NCI-H82 treated with DMSO at 0.1 percent for 48 hours (cell line): ENCODE data around the gene HAL.

Experiments used
- DNase-seq: peaks from one replicate; lab custom pipeline; 2025; ENCODE audit not compliant: unreplicated experiment; lab: John Stamatoyannopoulos, UW

Gene HAL

GRCh38 chr12:96015672-96016071 is 19.5 kb upstream of the HAL start:
- DNase-seq: no peak

GRCh38 chr12:96014943-96015599 is 18.9 kb upstream of the HAL start:
- DNase-seq: no peak

DNA sequence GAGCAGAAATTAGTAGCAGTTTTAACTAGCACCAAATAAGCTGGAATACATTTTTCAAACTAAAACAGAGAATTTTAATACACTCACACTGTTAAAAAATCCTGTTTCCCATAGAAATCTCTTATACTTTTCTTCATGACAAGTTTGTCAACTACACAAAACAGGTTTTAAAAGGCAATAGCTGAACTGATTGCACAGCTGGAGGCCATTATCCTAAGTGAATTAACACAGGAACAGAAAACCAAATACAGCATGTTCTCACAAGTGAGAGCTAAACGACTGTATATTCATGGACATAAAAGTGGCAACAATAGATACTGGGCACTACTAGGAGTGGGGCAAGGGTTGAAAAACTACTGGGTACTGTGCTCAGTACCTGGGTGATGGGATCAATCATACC is 11.6 kb upstream of the HAL start:
- no peak for DNase-seq

DNA sequence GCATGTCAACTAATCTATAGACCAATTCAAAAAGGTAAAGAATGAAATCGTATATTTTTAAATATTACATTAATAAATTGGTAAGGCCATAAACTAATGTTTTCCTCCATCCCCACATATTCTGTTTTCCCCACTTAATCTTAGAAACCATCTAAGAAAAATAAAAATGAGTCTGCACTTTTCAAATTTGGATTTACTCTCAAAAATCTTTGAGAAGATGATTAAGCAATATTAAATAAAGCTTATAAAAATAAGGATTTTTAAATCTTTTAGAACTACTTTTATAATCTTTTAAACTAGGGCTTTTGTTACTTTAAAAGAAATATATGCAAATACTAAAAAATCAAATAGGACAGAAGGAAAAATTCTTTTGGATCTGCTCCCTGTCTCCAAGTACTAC is 10.6 kb upstream of the HAL start:
- no peak for DNase-seq

- DNase-seq: no peak
Measured at GRCh38 chr12:96000858-96001257, 4.7 kb upstream of the HAL start.

GRCh38 chr12:95999484-95999883 is 3.3 kb upstream of the HAL start:
- no peak for DNase-seq

DNA sequence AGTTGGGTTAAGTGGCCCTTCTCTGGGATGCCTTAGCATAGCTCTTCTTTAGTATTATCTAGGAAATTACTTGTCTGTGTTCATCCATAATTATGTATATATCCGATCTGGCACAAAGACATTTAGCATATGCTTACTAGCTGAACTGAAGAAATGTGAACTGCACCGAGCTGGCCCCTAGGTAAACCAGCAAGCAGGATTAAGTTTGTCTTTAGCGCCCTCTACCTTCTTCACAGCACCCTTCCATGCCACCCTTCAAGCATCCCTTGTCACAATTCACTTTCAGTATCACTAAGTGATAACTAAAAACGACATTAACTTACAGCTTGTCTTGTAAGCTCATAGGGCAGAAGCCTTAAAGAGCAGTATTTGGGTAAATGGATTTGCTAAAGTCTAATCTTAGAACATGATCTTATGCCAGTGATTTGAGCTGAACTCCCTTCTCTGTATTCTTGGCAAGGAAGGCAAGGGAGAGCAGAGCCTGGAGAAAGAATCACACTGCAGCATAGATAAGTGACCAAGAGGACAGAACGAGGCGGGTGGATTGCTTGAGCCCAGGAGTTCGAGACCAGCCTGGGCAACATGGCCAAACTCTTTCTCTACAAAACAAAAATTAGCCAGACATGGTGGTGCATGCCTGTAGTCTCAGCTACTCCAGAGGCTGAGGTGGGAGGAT is 2.6 kb upstream of the HAL start:
- DNase-seq: peak; percentile 80

DNA sequence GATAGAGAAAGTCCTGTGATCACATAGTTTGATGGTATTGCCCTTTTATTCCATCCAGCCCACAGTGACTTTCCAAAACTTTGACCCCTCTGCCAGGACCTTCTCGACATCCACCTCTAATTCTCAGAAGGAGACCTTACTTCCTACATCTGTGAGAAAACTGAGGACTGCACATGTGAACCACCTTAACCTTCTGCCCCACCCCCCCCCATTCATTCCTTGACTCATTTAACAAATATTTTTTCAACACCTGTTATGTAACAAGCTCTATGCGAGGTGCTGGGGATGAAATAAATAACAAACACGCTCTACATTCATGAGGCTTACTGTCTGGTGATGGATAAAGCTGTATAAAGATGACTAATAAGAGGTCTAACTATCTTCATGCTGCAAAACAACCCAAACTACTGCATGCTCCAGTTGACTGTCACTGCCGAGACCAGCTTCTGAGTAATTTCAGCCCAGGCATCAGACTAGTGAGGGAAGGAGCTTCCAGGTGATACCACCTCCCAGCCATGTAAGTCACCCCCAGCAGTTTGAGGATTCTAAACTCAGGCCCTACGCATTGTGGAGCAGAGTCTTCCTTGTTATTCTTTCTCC is 1.9 kb upstream of the HAL start:
- DNase-seq: no peak

- no peak for DNase-seq
Measured at GRCh38 chr12:95997276-95997675, 1.1 kb upstream of the HAL start.

DNA sequence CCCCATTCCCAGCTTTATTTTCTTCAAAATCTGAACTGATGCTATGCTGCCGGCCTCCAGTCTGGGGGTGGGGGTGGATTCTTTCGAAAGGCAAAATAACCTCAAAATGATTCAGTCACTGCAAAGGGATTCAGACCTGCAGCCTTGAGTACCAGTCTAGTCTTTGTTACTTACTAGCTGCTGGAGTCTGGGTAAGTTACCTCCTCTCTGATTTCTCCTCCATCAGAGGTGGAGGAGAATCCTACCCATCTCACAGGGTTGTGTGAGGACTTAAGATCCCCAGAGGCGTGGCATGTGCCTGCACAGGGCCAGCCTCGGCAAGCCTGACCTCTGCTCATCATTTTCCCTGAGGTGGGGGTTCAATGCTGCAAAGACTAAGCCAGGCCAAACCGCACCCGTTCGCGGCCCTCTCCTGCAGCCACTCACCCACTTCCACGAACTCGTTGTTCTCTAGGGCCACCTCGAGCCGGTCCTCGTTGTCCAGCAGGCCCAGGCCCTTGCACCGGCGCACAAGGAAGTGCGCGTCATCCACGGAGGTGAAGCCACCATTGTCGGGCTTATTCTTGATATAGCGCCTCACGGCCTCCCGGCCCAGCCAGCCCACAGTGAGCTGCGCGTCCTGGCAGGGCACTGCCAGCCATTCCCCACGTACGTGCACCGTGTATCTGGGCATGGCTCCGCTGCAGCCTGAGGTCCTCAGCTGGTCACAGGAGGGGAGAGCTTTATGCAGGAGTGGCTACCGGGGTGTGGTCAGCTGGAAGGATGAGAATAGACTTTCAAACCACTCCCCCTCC is 709 bp downstream of the HAL start:
- no peak for DNase-seq

GRCh38 chr12:95994476-95994875 is 1.7 kb downstream of the HAL start:
- no peak for DNase-seq

DNA sequence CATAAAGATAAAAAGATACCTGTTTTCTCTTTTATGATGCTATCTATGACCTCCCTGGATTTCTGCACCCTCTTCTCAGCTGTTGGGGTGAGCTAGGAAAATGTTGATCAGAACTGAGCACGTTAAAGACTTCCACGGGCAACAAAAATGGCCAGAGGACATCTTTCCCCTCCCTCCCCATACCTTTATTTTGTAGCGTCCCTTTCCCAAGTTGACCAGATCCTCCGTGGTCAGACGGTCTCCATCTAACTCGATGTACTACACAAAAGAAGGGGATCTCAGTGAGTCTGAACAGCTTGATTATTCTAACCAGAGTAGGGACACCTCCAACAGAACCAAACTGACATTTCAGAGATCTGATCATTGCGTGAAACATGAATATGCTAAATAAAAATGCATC is 2.2 kb downstream of the HAL start:
- DNase-seq: no peak

DNA sequence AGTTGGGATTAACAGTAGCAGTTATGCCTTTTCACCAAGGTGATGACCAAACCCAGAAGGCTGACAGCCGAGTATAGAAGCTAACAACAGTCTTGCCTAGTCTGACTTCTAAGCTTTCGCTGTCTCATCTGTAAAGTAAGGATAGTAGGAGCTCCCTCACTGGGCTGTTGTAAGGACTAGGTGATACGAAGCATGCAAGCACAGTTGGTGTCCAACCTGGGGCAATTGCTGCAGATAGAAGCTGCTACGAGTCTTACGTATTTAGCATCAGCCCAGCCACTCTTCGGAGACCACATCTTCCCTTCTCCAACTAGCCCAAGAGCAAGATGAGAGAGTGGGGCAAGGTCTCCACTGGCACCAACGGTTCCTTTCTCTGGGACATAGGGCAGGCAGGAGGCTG is 6.0 kb downstream of the HAL start:
- no peak for DNase-seq

DNA sequence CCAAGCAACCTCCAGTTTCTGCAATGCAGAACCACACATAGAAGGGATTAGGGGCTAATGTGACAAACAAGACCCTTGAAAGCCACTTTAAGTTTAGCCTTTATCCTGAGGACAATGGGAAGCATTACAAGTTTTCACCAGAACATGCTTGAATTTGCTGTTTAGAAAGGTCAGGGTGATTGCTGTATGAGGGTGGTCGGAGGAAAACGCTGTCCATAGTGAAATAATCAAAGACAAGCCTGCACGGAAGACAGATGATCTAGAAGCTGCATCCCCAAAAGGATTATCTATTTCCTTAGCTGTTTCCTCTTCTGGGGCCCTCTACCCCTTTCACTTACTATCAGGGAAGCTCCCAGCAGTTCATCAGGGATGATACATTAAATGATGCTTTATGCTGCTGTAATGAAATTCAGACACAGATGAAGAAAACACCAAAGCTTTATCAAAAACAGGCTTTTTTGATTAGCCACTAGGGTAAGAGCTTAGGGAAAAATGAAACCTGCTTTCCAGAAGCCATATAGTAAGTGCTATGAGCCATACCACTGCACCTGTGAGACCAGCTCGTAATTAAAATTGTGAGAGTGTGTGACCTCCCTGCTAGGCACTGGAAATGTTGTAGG is 6.5 kb downstream of the HAL start:
- DNase-seq: no peak

DNA sequence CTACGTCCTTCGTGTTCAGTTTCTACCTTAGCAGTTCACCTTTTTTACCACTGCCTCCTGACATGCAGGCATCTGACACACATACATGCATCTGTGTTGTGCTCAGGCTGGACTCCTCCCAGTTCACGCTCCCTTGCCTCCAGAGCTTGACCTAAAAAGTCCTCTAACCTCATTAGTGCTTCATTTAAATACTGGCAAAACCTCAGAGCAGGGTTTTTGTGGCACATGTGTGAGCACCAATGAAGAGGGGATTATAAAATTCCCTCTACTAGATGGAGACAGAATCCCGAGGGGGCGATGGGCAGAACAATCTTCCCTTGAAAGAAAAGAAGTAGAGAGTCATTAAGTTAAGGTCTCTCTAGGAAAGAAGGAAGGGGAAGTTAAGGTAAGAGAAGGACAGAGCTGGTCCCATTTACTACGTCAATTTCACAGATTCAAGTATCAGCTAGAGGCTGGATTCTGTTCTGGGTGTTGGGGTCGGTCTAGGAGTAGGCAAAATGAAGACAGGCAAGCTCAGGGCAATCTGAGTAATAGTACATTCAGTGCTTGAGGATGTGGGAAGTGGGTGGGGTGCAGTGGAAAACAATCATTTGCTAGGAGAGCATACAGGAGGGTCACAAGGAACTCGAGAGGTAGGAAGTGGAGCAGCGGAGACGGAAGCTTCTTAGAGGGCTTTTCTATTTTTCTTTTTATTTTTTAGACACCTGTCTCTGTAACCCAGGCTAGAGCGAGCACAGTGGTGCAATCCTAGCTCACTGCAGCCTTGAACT is 7.5 kb downstream of the HAL start:
- no peak for DNase-seq

GRCh38 chr12:95986635-95987570 is 9.2 kb downstream of the HAL start:
- DNase-seq: no peak

- no peak for DNase-seq
Measured at GRCh38 chr12:95984682-95985081, 11.5 kb downstream of the HAL start.

DNA sequence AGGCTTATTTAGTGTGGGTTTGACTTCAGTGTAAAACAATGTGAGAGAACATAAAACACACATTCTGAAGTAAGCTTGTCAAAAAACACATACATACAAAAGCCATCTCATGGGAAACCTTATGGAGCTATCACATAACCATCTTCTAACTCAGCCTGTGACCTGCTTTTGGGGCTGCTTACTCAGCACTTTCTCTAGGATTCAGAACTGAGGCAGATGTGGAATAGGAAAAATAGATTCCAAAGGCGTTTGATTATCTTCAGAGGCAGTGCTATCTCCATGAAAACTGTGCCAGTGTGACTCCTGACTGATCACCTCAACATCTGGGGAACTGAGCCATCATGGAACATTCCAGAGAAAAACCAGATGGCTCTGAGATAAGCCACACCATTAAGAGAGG is 13.5 kb downstream of the HAL start:
- DNase-seq: no peak

DNA sequence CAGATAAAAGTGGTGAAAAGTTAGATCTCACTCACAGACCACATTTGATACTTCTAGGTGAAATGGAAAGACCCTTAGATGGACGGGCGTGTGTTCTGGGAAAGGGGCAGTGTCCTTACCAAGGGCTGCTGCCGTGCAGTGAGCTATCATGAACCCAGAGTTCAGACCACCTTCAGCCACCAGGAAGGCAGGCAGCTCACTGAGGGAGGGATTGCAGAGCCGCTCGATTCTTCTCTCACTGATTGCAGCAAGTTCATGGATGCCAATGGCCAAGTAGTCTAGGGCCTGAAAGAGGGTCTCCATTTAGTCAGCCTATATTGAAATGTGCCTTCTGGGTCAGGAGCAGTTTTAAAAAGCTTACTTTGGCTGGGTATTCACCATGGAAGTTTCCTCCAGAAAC is 15.7 kb downstream of the HAL start:
- DNase-seq: no peak

GRCh38 chr12:95978774-95979173 is 17.4 kb downstream of the HAL start:
- DNase-seq: no peak
